HL-60/S4 treated with retinoic acid at 250 ng/mL for 4 days and 3 days (cell line): Measurements from ENCODE around the gene EID1.

Experiments
- in situ Hi-C: fragments of 300-500 bp; cut with MboI; formaldehyde crosslinking; loops from 2 replicates; pipeline ENCODE4 v1.7.0; 2022; ENCODE audit warnings: low sequenced_read_pairs

The EID1 gene

DNA sequence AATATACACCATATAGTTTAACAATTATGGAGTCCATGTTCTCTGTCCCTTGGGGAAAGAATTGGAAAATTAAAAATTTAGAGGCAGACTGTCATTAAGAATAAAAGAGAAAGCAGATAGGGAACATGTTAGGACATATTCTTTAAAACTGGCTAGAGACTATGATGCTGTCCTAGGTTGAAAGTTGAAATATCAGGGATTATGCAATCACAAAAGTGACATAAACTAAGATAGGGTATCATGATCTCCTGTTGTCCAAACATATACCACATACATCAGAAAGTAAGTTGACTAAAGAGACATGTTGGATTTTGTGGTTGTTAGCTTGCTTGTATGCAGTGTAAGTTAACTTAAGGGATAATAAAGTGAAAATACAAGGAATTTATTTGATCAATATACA, 9.9 kb upstream of the EID1 start:
- in situ Hi-C loops: loop anchor here (25.0 kb wide), 2 partner anchors 269 to 1269 kb away; no protein-coding TSS in a partner anchor

DNA sequence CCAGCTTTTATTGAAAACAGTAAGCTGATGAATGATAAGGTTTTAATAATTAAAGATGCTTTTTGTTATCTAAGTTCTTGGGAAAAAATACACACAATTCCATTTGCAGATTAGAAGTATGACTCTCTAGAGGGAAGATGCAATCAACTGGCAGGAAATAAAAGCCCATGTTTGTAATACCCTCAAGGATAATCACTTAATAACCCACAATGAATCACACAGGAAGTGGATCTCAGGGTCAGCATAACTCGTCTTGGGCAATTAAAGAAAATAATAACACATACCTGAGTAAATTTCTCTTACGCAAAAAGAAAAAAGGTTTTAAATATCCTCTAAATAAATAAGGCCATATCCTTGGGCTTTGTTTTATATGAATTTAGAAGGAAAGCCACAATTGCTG, 9.4 kb upstream of the EID1 start:
- in situ Hi-C loops: loop anchor here (25.0 kb wide), 2 partner anchors 269 to 1269 kb away; no protein-coding TSS in a partner anchor

GRCh38 chr15:48869966-48870365, 8.0 kb upstream of the EID1 start:
- in situ Hi-C loops: loop anchor here (25.0 kb wide), 2 partner anchors 267 to 1267 kb away; no protein-coding TSS in a partner anchor

GRCh38 chr15:48871542-48871941, 6.4 kb upstream of the EID1 start:
- in situ Hi-C loops: loop anchor here (25.0 kb wide), 2 partner anchors 266 to 1266 kb away; no protein-coding TSS in a partner anchor

DNA sequence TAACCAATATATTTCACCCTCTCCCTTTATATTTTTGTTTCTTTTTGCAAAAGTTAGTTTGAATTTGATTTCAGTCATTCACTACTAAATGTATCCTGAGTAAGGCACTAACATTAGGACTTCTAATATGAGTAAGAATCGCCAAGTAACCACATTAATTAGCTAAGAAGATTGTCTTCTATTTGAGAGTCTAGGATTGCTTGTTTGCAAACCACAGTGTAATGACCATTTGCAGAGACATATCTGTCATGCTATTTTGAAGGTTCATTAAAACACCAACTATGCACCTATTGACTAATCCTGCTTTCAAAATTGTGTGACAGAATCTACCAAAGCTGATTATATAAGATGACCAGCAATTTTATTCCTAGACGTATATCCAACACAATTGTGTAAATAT, 5.3 kb upstream of the EID1 start:
- in situ Hi-C loops: loop anchor here (25.0 kb wide), 2 partner anchors 265 to 1265 kb away; no protein-coding TSS in a partner anchor

DNA sequence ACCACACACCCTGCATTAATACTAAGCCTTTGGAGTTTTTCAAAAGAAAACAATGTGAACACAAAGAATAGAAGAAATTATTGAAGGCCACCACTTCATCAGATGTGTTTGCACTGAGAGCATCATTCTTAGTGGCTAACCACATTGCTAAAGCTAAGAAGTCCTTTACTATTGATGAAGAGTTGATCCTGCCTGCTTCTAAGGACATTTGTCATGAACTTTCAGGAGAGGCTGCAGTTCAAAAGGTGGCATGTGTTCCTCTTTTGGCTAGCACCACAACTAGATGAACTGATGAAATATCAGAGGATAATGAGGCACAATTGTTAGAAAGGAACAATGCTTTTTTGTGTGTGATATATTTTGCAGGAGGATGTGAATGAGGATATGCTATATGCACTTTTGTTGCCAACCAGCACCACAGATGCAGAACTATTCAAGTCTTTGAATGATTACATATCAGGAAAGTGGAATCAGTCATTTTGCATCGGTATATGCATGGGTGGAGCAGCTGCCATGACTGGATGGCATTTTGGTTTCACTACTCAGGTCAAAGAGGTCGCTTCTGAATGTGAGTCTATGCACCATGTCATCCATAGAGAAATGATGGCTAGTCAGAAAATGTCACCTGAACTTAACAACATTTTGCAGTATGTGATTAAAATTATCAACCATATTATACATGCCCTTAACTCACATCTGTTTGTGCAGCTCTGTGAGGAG, 2.5 kb upstream of the EID1 start:
- in situ Hi-C loops: no loop called here

DNA sequence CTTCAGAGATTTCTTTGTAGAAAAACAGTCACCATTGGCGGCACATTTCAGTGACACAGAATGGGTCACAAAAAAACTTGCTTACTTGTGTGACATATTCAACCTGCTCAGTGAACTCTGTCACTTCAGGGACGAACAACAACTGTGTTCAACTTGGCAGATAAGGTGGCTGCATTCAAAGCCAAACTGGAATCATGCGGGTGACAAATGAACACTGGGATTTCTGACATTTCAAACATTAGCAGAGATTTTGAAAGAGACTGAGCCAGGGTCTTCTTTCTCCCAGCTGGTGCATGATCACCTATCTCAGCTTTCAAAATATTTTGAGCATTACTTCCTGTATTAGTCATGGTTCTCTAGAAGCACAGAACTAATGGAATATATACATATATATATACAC, 1.9 kb upstream of the EID1 start:
- in situ Hi-C loops: no loop called here

DNA sequence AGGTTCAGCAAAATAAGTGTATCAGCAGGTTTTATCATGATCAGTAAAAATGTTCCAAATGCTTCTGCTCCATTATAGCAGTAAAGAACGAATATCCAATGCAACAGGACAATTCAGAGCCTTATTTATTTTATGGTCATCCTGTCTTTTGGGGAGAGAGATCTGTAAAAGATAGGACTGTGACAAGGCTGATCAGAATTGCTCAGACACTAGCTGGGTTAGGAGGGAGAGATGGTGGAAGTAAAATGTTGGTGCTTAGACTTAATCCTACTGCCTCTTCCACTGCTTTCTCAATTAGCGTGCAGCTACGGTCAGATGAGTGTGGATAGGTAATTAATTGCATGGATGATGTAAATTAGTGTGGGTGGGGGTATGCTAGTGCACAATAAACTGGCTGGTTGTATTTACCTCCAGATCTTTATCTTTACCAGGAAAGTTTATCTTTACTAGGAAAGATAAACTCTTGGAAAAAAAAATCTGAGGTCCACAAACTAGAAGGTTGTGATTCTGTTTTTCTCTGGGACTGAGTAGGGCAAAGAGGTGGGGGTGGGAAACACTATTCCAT, 2.2 kb downstream of the EID1 start:
- in situ Hi-C loops: no loop called here

DNA sequence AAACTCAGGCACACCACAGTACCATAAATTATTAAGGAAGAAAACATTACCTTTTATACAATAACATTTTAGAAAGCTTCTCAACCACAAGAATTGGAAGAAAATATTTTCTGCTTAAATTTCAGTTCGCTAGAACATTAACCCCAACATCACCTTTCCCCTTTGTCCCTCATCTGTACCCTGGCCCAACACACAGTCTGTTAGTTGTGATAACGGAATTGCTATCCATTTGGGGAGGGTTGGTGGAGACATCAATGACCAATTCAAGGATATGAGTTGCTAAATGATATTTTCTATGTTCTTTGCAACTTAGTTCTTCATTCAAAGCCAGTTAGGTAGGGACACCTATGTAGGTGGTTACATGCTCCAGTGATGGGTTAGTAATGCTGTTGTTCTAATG, 5.8 kb downstream of the EID1 start:
- in situ Hi-C loops: no loop called here

GRCh38 chr15:48887144-48887543, 9.2 kb downstream of the EID1 start:
- in situ Hi-C loops: no loop called here

GRCh38 chr15:48888191-48888590, 10.3 kb downstream of the EID1 start:
- in situ Hi-C loops: no loop called here

GRCh38 chr15:48888836-48889235, 10.9 kb downstream of the EID1 start:
- in situ Hi-C loops: no loop called here

GRCh38 chr15:48889925-48890324, 12.0 kb downstream of the EID1 start:
- in situ Hi-C loops: no loop called here

- in situ Hi-C loops: no loop called here
Measured at GRCh38 chr15:48890375-48890972, 12.5 kb downstream of the EID1 start.

GRCh38 chr15:48891232-48891765, 13.4 kb downstream of the EID1 start:
- in situ Hi-C loops: no loop called here

GRCh38 chr15:48893311-48893710, 15.4 kb downstream of the EID1 start:
- in situ Hi-C loops: no loop called here

DNA sequence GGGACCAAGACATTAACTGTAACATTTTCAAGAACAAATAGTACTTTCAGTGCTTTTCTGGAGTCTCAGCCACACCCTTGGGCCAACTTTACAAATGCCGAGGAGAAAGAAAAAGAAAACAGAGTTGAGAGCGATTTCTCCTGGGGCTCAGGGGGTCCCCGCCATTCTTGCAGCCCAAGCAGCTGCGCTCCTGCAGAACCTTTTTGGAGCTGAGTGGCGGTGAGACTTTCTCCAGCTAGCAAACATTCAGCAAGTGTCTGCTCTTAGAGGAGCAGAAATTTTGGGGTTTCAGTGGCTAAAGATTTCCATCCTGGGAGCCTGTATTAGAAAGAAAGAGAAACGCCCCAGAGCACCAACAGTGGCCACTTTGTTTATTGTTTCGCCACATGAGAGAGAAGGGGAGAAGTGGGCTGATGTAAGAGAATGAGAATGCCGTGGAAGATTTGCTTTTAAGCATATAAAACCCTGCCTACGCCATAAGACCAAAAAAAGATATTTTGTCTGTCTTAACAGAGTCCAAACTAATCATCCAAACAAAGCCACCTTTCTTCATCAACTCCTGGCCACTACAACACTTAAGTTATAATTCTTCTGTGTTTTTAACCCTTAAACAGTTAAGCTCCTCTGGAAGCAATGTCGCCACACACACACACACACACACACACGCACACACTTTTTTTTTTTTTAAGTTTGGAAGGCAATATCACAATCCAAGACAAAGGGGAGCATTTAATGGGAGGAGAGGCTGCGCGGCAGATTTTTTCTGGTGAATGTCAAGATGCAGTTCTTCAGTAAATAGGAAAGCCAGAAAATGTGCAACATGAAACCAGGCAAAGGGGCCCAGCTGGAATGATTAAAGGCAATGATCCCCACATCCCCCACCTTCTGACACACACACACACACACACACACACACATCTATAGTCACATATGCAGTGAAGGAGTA, 19.2 kb downstream of the EID1 start:
- in situ Hi-C loops: no loop called here

- in situ Hi-C loops: no loop called here
Measured at GRCh38 chr15:48898032-48898431, 20.1 kb downstream of the EID1 start.

- in situ Hi-C loops: no loop called here
Measured at GRCh38 chr15:48898446-48898845, 20.5 kb downstream of the EID1 start.

GRCh38 chr15:48899793-48900192, 21.9 kb downstream of the EID1 start:
- in situ Hi-C loops: no loop called here

- in situ Hi-C loops: no loop called here
Measured at GRCh38 chr15:48904758-48905157, 26.8 kb downstream of the EID1 start.
